KG1 (cell line): Measurements from ENCODE around the gene ADH1C.
A peak's percentile ranks its signal among the peaks of the same experiment; 100 is the strongest.
"Not testable (repeated sequence)": the region's sequence is repeated elsewhere in the genome, so short reads cannot be mapped to it uniquely, and the experiment has no call there.

Experiments
- DNase-seq: peaks from one replicate; lab custom pipeline; 2025; lab: John Stamatoyannopoulos, UW

The ADH1C gene

GRCh38 chr4:99357948-99358347 is 5.4 kb upstream of the ADH1C start:
- DNase-seq = no peak

- DNase-seq = no peak
Measured at GRCh38 chr4:99356992-99357391, 4.4 kb upstream of the ADH1C start.

- peak; percentile 30 for DNase-seq
Measured at GRCh38 chr4:99356149-99356548, 3.6 kb upstream of the ADH1C start.

GRCh38 chr4:99351487-99351886 is 1.1 kb downstream of the ADH1C start:
- no peak for DNase-seq

- no peak for DNase-seq
Measured at GRCh38 chr4:99349338-99349737, 3.2 kb downstream of the ADH1C start.

- DNase-seq = not testable (repeated sequence)
Measured at GRCh38 chr4:99342624-99343023, 9.9 kb downstream of the ADH1C start.

- DNase-seq = no peak
Measured at GRCh38 chr4:99341426-99341825, 11.1 kb downstream of the ADH1C start.

GRCh38 chr4:99339172-99339571 is 13.4 kb downstream of the ADH1C start:
- DNase-seq = no peak

- no peak for DNase-seq
Measured at GRCh38 chr4:99336553-99336952, 16.0 kb downstream of the ADH1C start.

GRCh38 chr4:99334880-99335279 is 17.7 kb downstream of the ADH1C start:
- no peak for DNase-seq

GRCh38 chr4:99330648-99331047 is 21.9 kb downstream of the ADH1C start:
- DNase-seq = no peak

GRCh38 chr4:99329876-99330275 is 22.7 kb downstream of the ADH1C start:
- no peak for DNase-seq

- DNase-seq = no peak
Measured at GRCh38 chr4:99324979-99325378, 27.6 kb downstream of the ADH1C start.

GRCh38 chr4:99324361-99324760 is 28.2 kb downstream of the ADH1C start:
- DNase-seq = no peak

- DNase-seq = no peak
Measured at GRCh38 chr4:99323756-99324155, 28.8 kb downstream of the ADH1C start.

GRCh38 chr4:99321241-99322191 is 31.0 kb downstream of the ADH1C start, which contains the start of gene ADH1B:
ADH1B (minus strand) TSS chr4:99321401; CDS start chr4:99321331, 70 bp downstream.
- no peak for DNase-seq

- DNase-seq = not testable (repeated sequence)
Measured at GRCh38 chr4:99317811-99318210, 34.7 kb downstream of the ADH1C start.

GRCh38 chr4:99317354-99317753 is 35.2 kb downstream of the ADH1C start:
- no peak for DNase-seq

GRCh38 chr4:99315839-99316238 is 36.7 kb downstream of the ADH1C start:
- no peak for DNase-seq

GRCh38 chr4:99314211-99314610 is 38.3 kb downstream of the ADH1C start:
- no peak for DNase-seq

GRCh38 chr4:99310389-99310788 is 42.2 kb downstream of the ADH1C start:
- no peak for DNase-seq

GRCh38 chr4:99305638-99306400 is 46.7 kb downstream of the ADH1C start:
- DNase-seq = no peak
